NT2/D1 (cell line): ENCODE measurements around the gene TFAP2A.

Source experiments
- DNase-seq: peaks from one replicate; pipeline ENCODE4 v3.0.0-alpha.2; 2011; ENCODE audit warnings: low read depth, low spot score
- H3K27me3 ChIP-seq: 2 replicates; pipeline ENCODE4 v1.6.0; 2011; ENCODE audit warnings: mild to moderate bottlenecking; ENCODE audit not compliant: insufficient read length, insufficient read depth
- H3K36me3 ChIP-seq: 2 replicates; pipeline ENCODE4 v1.6.1; 2011; ENCODE audit warnings: mild to moderate bottlenecking, low read length, mixed read lengths; ENCODE audit not compliant: insufficient read depth, insufficient read length
- H3K4me1 ChIP-seq: 2 replicates; pipeline ENCODE4 v1.5.1; 2011; ENCODE audit not compliant: insufficient read depth, insufficient read length
- H3K4me3 ChIP-seq: 2 replicates; pipeline ENCODE4 v1.5.1; 2011; ENCODE audit warnings: low read depth; ENCODE audit not compliant: insufficient read length
- H3K9ac ChIP-seq: 2 replicates; pipeline ENCODE4 v1.6.0; 2011; ENCODE audit warnings: low read depth; ENCODE audit not compliant: insufficient read length
- H3K9me3 ChIP-seq: 2 replicates; pipeline ENCODE4 v1.5.1; 2011; ENCODE audit warnings: mild to moderate bottlenecking, low read length; ENCODE audit not compliant: insufficient read depth
- SUZ12 ChIP-seq: IDR thresholded peaks from 2 replicates; pipeline ENCODE4 v1.6.1; 2011; ENCODE audit not compliant: insufficient read length, insufficient read depth; ENCODE audit errors: extremely low read depth
- YY1 ChIP-seq: IDR thresholded peaks from 2 replicates; pipeline ENCODE4 v1.6.1; 2011; ENCODE audit not compliant: insufficient read length, insufficient read depth
- ZNF274 ChIP-seq: IDR thresholded peaks from 2 replicates; pipeline ENCODE4 v1.6.1; 2011; ENCODE audit warnings: mild to moderate bottlenecking, low read depth, low read length

TFAP2A gene

GRCh38 chr6:10425176-10425974, 10.5 kb upstream of the TFAP2A start:
- no peaks in the 10 kb centered on the region for H3K36me3 ChIP-seq
- peaks cover 14% of the 10 kb centered on the region for H3K4me1 ChIP-seq
- H3K9ac ChIP-seq, result peak overlapping the region; percentile 51
- H3K4me3 ChIP-seq, result peak overlapping the region; percentile 46
- no peaks in the 10 kb centered on the region for H3K9me3 ChIP-seq
- no peak for TF ChIP-seq ZNF274
- TF ChIP-seq YY1, result no peak
- peak; percentile 35 for TF ChIP-seq SUZ12
- H3K27me3 ChIP-seq, result peaks cover 82% of the 10 kb centered on the region
- DNase-seq, result no peak

DNA sequence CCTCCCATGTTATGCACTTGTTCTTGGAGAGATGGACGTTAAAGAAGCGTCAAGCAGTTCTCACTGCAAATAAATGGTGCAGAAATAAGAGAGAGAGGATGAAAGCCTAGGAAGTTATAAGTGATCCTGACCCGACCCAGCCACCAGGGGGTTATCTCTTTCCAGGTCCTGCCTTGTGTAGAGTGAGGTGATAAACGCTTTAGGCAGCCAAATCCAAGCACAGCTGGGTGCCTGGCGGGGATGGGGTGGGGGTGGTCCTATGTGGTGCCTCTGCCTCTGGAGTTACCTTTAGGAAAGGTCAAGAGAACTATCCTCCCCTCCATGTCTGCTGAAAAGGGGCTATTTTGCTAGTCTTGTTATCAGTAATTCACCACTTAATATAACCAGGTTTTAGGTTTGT, 9.2 kb upstream of the TFAP2A start:
- TF ChIP-seq SUZ12 (no peak), YY1 (no peak), ZNF274 (no peak)
- Histone ChIP-seq H3K36me3 (no peaks in the 10 kb centered on the region), H3K27me3 (peaks cover 96% of the 10 kb centered on the region), H3K9me3 (no peaks in the 10 kb centered on the region), H3K4me1 (peaks cover 14% of the 10 kb centered on the region), H3K4me3 (no peak overlapping the region), H3K9ac (no peak overlapping the region)
- no peak for DNase-seq

- TF ChIP-seq ZNF274, result no peak
- TF ChIP-seq SUZ12, result no peak
- TF ChIP-seq YY1, result no peak
- no peak for DNase-seq
- H3K27me3 ChIP-seq, result peaks cover 99% of the 10 kb centered on the region
Observed at GRCh38 chr6:10422737-10423034, 7.8 kb upstream of the TFAP2A start.

GRCh38 chr6:10421921-10422736, 7.3 kb upstream of the TFAP2A start:
- peak; percentile 76 for TF ChIP-seq SUZ12
- TF ChIP-seq ZNF274, result no peak
- TF ChIP-seq YY1, result no peak
- H3K9me3 ChIP-seq, result no peaks in the 10 kb centered on the region
- peaks cover 96% of the 10 kb centered on the region for H3K27me3 ChIP-seq
- no peaks in the 10 kb centered on the region for H3K36me3 ChIP-seq
- no peak for DNase-seq
- H3K4me3 ChIP-seq, result no peak overlapping the region
- H3K4me1 ChIP-seq, result peaks cover 17% of the 10 kb centered on the region
- H3K9ac ChIP-seq, result no peak overlapping the region

More at GRCh38 chr6:10422737-10423034, 7.8 kb upstream of the TFAP2A start:
- no peak overlapping the region for H3K9ac ChIP-seq
- H3K36me3 ChIP-seq, result no peaks in the 10 kb centered on the region
- peaks cover 17% of the 10 kb centered on the region for H3K4me1 ChIP-seq
- no peak overlapping the region for H3K4me3 ChIP-seq
- H3K9me3 ChIP-seq, result no peaks in the 10 kb centered on the region

DNA sequence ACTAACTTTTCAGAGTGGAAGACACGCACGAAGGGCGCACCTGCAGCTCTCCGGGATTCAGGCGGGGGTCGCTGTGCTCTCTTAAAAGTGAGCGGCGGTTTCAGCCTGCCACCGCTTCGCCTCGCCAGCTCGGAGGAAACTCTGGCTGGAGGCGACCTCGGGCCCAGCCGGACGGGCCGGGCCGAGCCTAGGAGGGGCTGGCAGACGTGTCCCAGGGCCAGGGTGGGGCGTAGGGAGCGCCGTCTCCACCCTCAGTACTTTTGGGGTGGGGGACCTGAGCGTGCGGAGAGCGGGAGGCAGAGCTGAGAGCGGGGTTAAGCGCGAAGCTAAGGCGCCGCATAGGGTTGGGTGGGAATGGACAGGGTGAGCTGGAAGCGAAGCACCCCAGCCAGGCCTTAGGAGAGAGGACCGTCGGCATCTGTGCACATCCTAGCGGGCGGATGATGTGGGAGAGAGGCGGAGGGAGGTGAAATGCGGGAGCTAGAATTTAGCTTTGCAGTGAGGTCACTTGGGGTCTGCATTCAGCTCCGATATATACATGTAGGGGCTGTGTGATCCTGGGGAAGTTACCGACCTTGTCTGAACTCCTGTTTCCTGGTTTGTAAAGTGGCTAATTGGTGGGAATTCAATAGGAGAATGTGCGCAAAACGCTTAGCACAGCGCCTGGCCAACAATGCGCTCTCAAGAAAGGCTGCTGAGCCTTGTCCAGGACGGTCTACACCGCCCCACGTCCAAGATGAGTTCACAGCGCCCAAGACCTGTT, 6.5 kb upstream of the TFAP2A start:
- peak overlapping the region; percentile 19 for H3K4me3 ChIP-seq
- peaks cover 94% of the 10 kb centered on the region for H3K27me3 ChIP-seq
- no peaks in the 10 kb centered on the region for H3K9me3 ChIP-seq
- peaks cover 20% of the 10 kb centered on the region for H3K4me1 ChIP-seq
- H3K9ac ChIP-seq, result peak overlapping the region; percentile 59
- no peak for DNase-seq
- TF ChIP-seq SUZ12 (peak; percentile 86), ZNF274 (no peak)
- no peaks in the 10 kb centered on the region for H3K36me3 ChIP-seq

- DNase-seq, result no peak
- H3K27me3 ChIP-seq, result peaks cover 94% of the 10 kb centered on the region
- no peak overlapping the region for H3K9ac ChIP-seq
- no peak overlapping the region for H3K4me3 ChIP-seq
- H3K9me3 ChIP-seq, result no peaks in the 10 kb centered on the region
- H3K4me1 ChIP-seq, result peaks cover 17% of the 10 kb centered on the region
- no peaks in the 10 kb centered on the region for H3K36me3 ChIP-seq
- no peak for TF ChIP-seq SUZ12
- no peak for TF ChIP-seq YY1
- no peak for TF ChIP-seq ZNF274
Observed at GRCh38 chr6:10420546-10421157, 5.8 kb upstream of the TFAP2A start.
